ENCODE data around the gene SPANXA2.
"Not testable (repeated sequence)": the region's sequence is repeated elsewhere in the genome, so short reads cannot be mapped to it uniquely, and the experiment has no call there.

Gene SPANXA2

GRCh38 chrX:141589408-141589807, at the start of gene SPANXA2:
SPANXA2 (plus strand) TSS chrX:141589708; CDS start chrX:141589768, 60 bp downstream.
- DNase-seq: not testable (repeated sequence)

GRCh38 chrX:141542551-141542950, 47.0 kb upstream of the SPANXA2 start:
- DNase-seq: not testable (repeated sequence)

GRCh38 chrX:141584638-141585037, 4.9 kb upstream of the SPANXA2 start, which contains the start of gene SPANXA1:
SPANXA1 (minus strand) TSS chrX:141584738; CDS start chrX:141584678, 60 bp downstream.
- not testable (repeated sequence) for DNase-seq

- DNase-seq: no peak
Observed at GRCh38 chrX:141609111-141609510, 19.6 kb downstream of the SPANXA2 start.

GRCh38 chrX:141619336-141619735, 29.8 kb downstream of the SPANXA2 start:
- no peak for DNase-seq

GRCh38 chrX:141632124-141632523, 42.6 kb downstream of the SPANXA2 start:
- DNase-seq: no peak

GRCh38 chrX:141638550-141638949, 49.0 kb downstream of the SPANXA2 start:
- no peak for DNase-seq

Measured in stimulated activated CD4-positive, alpha-beta T cell treated with anti-CD3 and anti-CD28 coated beads, Interleukin-15, amount 100 ng/mL, for 24 hours (primary cell).